Natural killer cell (primary cell): ENCODE results near the gene FBRS. TPM values are rescaled to one million over a fixed set of nuclear protein-coding genes. Genes with fewer than 3 reads are reported as not detected.
"Not testable (repeated sequence)": the region's sequence is repeated elsewhere in the genome, so short reads cannot be mapped to it uniquely, and the experiment has no call there.

Source experiments
- ATAC-seq, 3 donors: fragments of 150-1000 bp in 2 of 3; fragments of 200-7000 bp in 1 of 3; cut with Tn5 transposase; 1 replicate in 1 of 3; 2 replicates in 2 of 3; pipeline ENCODE4 v1.10.0; 2021; ENCODE audit warnings: mild to moderate bottlenecking in 2 of 3, moderate library complexity in 2 of 3
- DNase-seq, 2 donors: peaks; one replicate each; pipeline versions ENCODE4 v3.0.0 to v3.0.0-alpha.2; 2013 to 2021; ENCODE audit warnings: mixed read lengths in 1 of 2
- H3K27ac ChIP-seq: one replicate; pipeline ENCODE4 v1.5.1; 2013; ENCODE audit warnings: mild to moderate bottlenecking, low read length
- H3K27me3 ChIP-seq: one replicate; pipeline ENCODE4 v1.6.1; 2013; ENCODE audit warnings: low read length; ENCODE audit not compliant: control insufficient read depth, insufficient read depth
- H3K36me3 ChIP-seq: one replicate; pipeline ENCODE4 v1.6.1; 2013; ENCODE audit warnings: low read length; ENCODE audit not compliant: control insufficient read depth, insufficient read depth
- H3K4me1 ChIP-seq: one replicate; pipeline ENCODE4 v1.6.1; 2013; ENCODE audit warnings: low read length; ENCODE audit not compliant: control insufficient read depth, insufficient read depth
- H3K4me3 ChIP-seq: one replicate; pipeline ENCODE4 v1.5.1; 2013; ENCODE audit warnings: low read length
- H3K9me3 ChIP-seq: one replicate; pipeline ENCODE4 v1.6.1; 2013; ENCODE audit warnings: low read length; ENCODE audit not compliant: control insufficient read depth, insufficient read depth
- H3K27ac Mint-ChIP-seq, 2 donors: one replicate each; pipeline ENCODE4 v1.8.0; 2022; ENCODE audit warnings: mild to moderate bottlenecking in 2 of 2, mixed read lengths in 2 of 2, moderate library complexity in 1 of 2
- H3K27me3 Mint-ChIP-seq, 2 donors: one replicate each; pipeline ENCODE4 v1.8.0; 2022; ENCODE audit warnings: low read depth in 2 of 2, mixed read lengths in 2 of 2
- H3K36me3 Mint-ChIP-seq: one replicate; pipeline ENCODE4 v1.8.0; 2022; ENCODE audit warnings: mixed read lengths
- H3K4me1 Mint-ChIP-seq, 2 donors: one replicate each; pipeline ENCODE4 v1.8.0; 2022; ENCODE audit warnings: mixed read lengths in 2 of 2
- H3K4me3 Mint-ChIP-seq: one replicate; pipeline ENCODE4 v1.8.0; 2022; ENCODE audit warnings: mild to moderate bottlenecking, moderate library complexity, mixed read lengths
- H3K9me3 Mint-ChIP-seq, 2 donors: one replicate each; pipeline ENCODE4 v1.8.0; 2022; ENCODE audit warnings: mixed read lengths in 2 of 2
- CTCF ChIP-seq: fragments of 200-600 bp; IDR thresholded peaks from one replicate; pipeline ENCODE4 v1.8.0; 2022; ENCODE audit warnings: antibody characterized with exemption
- WGBS: methylation state at CpG from one replicate; pipeline ENCODE4 v1.1.7; 2013; ENCODE audit warnings: missing lambda C conversion rate; ENCODE audit not compliant: insufficient coverage; 5-methylcytosine and 5-hydroxymethylcytosine counted together
- intact Hi-C: fragments of 100-400 bp; cut with micrococcal nuclease; formaldehyde crosslinking; loops from one replicate; pipeline ENCODE4 v1.14.2; 2022
- total RNA-seq, 4 donors: library from RNA; stranded (reverse); fragments of 120-200 nt in 1 of 4; gene quantifications; one replicate each; pipeline versions ENCODE4 v1.2.3 to v1.2.4, GENCODE V29; 2013 to 2022

The FBRS gene
- total RNA-seq, 3 donors from 2014 or later (not counting 1 experiment from before 2014, with no cell fraction given), result 158 to 182 (median 172) TPM

GRCh38 chr16:30691907-30692306, 33.7 kb downstream of the FBRS start:
- Mint-ChIP-seq H3K9me3 (no peaks in the 10 kb centered on the region), H3K4me1 (peaks cover 5 to 6% of the 10 kb centered on the region in 2 donors), H3K27ac (no peak overlapping the region), H3K27me3 (no peaks in the 10 kb centered on the region), H3K4me3 (no peak overlapping the region), H3K36me3 (no peaks in the 10 kb centered on the region)
- DNase-seq (no peak), ATAC-seq (no peak)
- no peak for TF ChIP-seq CTCF
- Histone ChIP-seq H3K4me3 (no peak overlapping the region), H3K27ac (no peak overlapping the region), H3K36me3 (no peaks in the 10 kb centered on the region), H3K4me1 (peaks cover 7% of the 10 kb centered on the region), H3K27me3 (no peaks in the 10 kb centered on the region), H3K9me3 (no peaks in the 10 kb centered on the region)
- intact Hi-C loops, result loop anchor here (10.0 kb wide), 1 partner anchor 57 kb away; no protein-coding TSS in a partner anchor
- WGBS, result 97% methylated on average over 4 of the region's 4 CpGs

GRCh38 chr16:30692396-30693064, 34.3 kb downstream of the FBRS start:
- intact Hi-C loops, result loop anchor here (10.0 kb wide), 1 partner anchor 58 kb away; no protein-coding TSS in a partner anchor
- peaks cover 12% of the 10 kb centered on the region for H3K4me1 ChIP-seq
- no peak overlapping the region for H3K4me3 ChIP-seq
- Mint-ChIP-seq H3K4me3 (no peak overlapping the region), H3K36me3 (no peaks in the 10 kb centered on the region), H3K9me3 (no peaks in the 10 kb centered on the region), H3K27me3 (no peaks in the 10 kb centered on the region), H3K27ac (no peak overlapping the region), H3K4me1 (peaks cover 11% of the 10 kb centered on the region in 2 donors)
- no peaks in the 10 kb centered on the region for H3K9me3 ChIP-seq
- no peak for DNase-seq
- WGBS, result 87% methylated on average over 10 of the region's 10 CpGs
- H3K36me3 ChIP-seq, result no peaks in the 10 kb centered on the region
- H3K27me3 ChIP-seq, result no peaks in the 10 kb centered on the region
- no peak overlapping the region for H3K27ac ChIP-seq
- no peak for ATAC-seq
- no peak for TF ChIP-seq CTCF

- H3K27ac Mint-ChIP-seq, result no peak overlapping the region
- no peak overlapping the region for H3K4me3 Mint-ChIP-seq
- ATAC-seq (no peak), DNase-seq (no peak)
- H3K36me3 Mint-ChIP-seq, result no peaks in the 10 kb centered on the region
- intact Hi-C loops, result loop anchor here (5.0 to 10.0 kb wide), 3 partner anchors 52 to 227 kb away; partner anchors contain the start of genes FBXL19 and PHKG2
- whole genome bisulfite sequencing, result 69% methylated on average over 10 of the region's 11 CpGs
- no peak for TF ChIP-seq CTCF
- Histone ChIP-seq H3K27me3 (no peaks in the 10 kb centered on the region), H3K36me3 (peaks cover 3% of the 10 kb centered on the region), H3K9me3 (no peaks in the 10 kb centered on the region), H3K4me3 (no peak overlapping the region), H3K27ac (no peak overlapping the region), H3K4me1 (peaks cover 26% of the 10 kb centered on the region)
- H3K4me1 Mint-ChIP-seq, result peaks cover 27 to 35% of the 10 kb centered on the region in 2 donors
- no peaks in the 10 kb centered on the region for H3K9me3 Mint-ChIP-seq
- H3K27me3 Mint-ChIP-seq, result no peaks in the 10 kb centered on the region
These were observed 36.9 kb downstream of the FBRS start for GRCh38 chr16:30694926-30695693.

GRCh38 chr16:30696646-30697045, 38.4 kb downstream of the FBRS start:
- not testable (repeated sequence) for H3K9me3 Mint-ChIP-seq, H3K27ac ChIP-seq, H3K9me3 ChIP-seq, H3K4me3 ChIP-seq, H3K27me3 ChIP-seq, H3K36me3 Mint-ChIP-seq, H3K27me3 Mint-ChIP-seq, DNase-seq, ATAC-seq
- intact Hi-C loops, result loop anchor here (5.0 to 10.0 kb wide), 3 partner anchors 51 to 226 kb away; partner anchors contain the start of genes FBXL19 and PHKG2
- peaks cover 36 to 42% of the 10 kb centered on the region in 2 donors for H3K4me1 Mint-ChIP-seq
- 100% methylated on average over 2 of the region's 3 CpGs for WGBS
- Histone ChIP-seq H3K36me3 (peaks cover 15% of the 10 kb centered on the region), H3K4me1 (peaks cover 26% of the 10 kb centered on the region)
- peak overlapping the region; percentile 98 to 100 for H3K27ac Mint-ChIP-seq
- H3K4me3 Mint-ChIP-seq, result peak overlapping the region; percentile 47
